Ovary (tissue), 10 donors: Measurements from ENCODE around the gene ANXA5. TPM values are rescaled to one million over a fixed set of nuclear protein-coding genes. Genes with fewer than 3 reads are reported as not detected.
A peak's percentile ranks its signal among the peaks of the same experiment; 100 is the strongest.

ENCODE experiments used
- DNase-seq, 5 donors: peaks; one replicate each; pipeline ENCODE4 v3.0.0-alpha.2; 2019 to 2020
- H3K27ac ChIP-seq, 2 donors: fragments of 200-600 bp; one replicate each; pipeline versions ENCODE4 v1.5.1 to v1.8.0; 2019 to 2022
- H3K27me3 ChIP-seq: fragments of 200-600 bp; one replicate; pipeline ENCODE4 v1.8.0; 2022
- H3K36me3 ChIP-seq: fragments of 200-600 bp; sonication (generic); one replicate; pipeline ENCODE4 v1.5.1; 2019
- H3K4me1 ChIP-seq: one replicate; pipeline ENCODE4 v1.8.1; 2013; ENCODE audit warnings: mild to moderate bottlenecking, moderate library complexity; ENCODE audit not compliant: insufficient read depth
- H3K4me3 ChIP-seq: fragments of 200-600 bp; sonication (generic); one replicate; pipeline ENCODE4 v1.5.1; 2017
- H3K9me3 ChIP-seq, 2 donors: fragments of 200-600 bp in 1 of 2; sonication (generic) in 1 of 2; one replicate each; pipeline versions ENCODE4 v1.5.1 to v1.8.1; 2013 to 2019; ENCODE audit warnings: mild to moderate bottlenecking in 1 of 2, moderate library complexity in 1 of 2
- EP300 ChIP-seq: sonication (generic); formaldehyde crosslinking; IDR thresholded peaks from one replicate; pipeline ENCODE4 v1.6.1; 2017; ENCODE audit warnings: antibody characterized with exemption
- POLR2A ChIP-seq: fragments of 450-650 bp; IDR thresholded peaks from one replicate; pipeline ENCODE4 v1.6.1; 2017; ENCODE audit warnings: antibody characterized with exemption, mild to moderate bottlenecking, moderate library complexity
- WGBS, 3 donors: extraction: QIAGEN DNeasy Blood & Tissue Kit in 1 of 3; methylation state at CpG; one replicate each; pipeline versions ENCODE4 v1.1.5 to v1.1.7; 2013 to 2017; 5-methylcytosine and 5-hydroxymethylcytosine counted together
- intact Hi-C, 4 donors: fragments of 100-400 bp; cut with DNase I; formaldehyde crosslinking; loops; one replicate each; pipeline versions ENCODE4 v1.11.0 to v1.15.1; 2022 to 2023
- long read RNA-seq, 3 donors: library from polyadenylated mRNA in 2 of 3; unstranded in 2 of 3; transcript quantifications; one replicate each; pipeline ENCODE4 v2.0.0 and lab custom pipeline, GENCODE V29; 2021 to 2026
- polyA plus RNA-seq, 2 donors: library from polyadenylated mRNA; stranded (reverse); fragments of 200-250 nt in 1 of 2; fragments of 350-450 nt in 1 of 2; fragmentation: Illumina TruSeq in 1 of 2; extraction: RNeasy Lipid Tissue Mini Kit (QIAGEN cat#74804) in 1 of 2; gene quantifications; one replicate each; pipeline ENCODE4 v1.2.3, GENCODE V29; 2013 to 2014
- total RNA-seq, 7 donors: library from RNA; depleted of rRNA in 2 of 7; stranded (reverse); fragments of >200 nt in 2 of 7; fragmentation: NEBNext Ultra II Directional in 3 of 7; extraction: Animal tissue kit (Norgen Biotek cat#: 25700) in 3 of 7; gene quantifications; one replicate each; pipeline versions ENCODE4 v1.1.0 to v1.2.4, GENCODE V29; 2016 to 2023
- TF ChIP-seq, protein P1 (sequence below), 3 donors: fragments of 450-650 bp in 2 of 3; fragments of 200-600 bp in 1 of 3; IDR thresholded peaks; one replicate each; pipeline versions ENCODE4 v1.5.1 to v1.8.0; 2016 to 2022; ENCODE audit warnings: antibody characterized with exemption in 3 of 3, mild to moderate bottlenecking in 1 of 3
- donor health status: DM: no; HTN: no; CAD: no; lungs with moderate emphysema.
- donor health status: DM: no; HTN: no; CAD: no.
- donor health status: Bipolar disorder and iron deficiency.
- donor health status: DM: yes; HTN: yes; CAD: no.
- donor health status: DM: no; HTN: no; CAD: no.
- donor health status: DM: yes; HTN: yes; CAD: no.

The ANXA5 gene
- 100 to 1,000 TPM; 130 to 296 (median 261) TPM for total RNA-seq
- 100 to 1,000 TPM; 238 to 859 TPM for polyA plus RNA-seq
- long read RNA-seq, donor 1, transcript ANXA5-207 (6 exons, 868 nt) = minor isoform, 6 of 2,431 reads
- long read RNA-seq, donor 1, transcript ANXA5-201 (13 exons, 1,762 nt) = major isoform, 2,268 of 2,431 reads
- long read RNA-seq, donor 1, partial matches to known transcripts = 67 of 2,431 reads
- long read RNA-seq, donor 1, other reads (novel, unspliced or antisense) = 89 of 2,431 reads
- long read RNA-seq, donor 2, transcript ANXA5-201 (13 exons, 1,762 nt) = major isoform, 99 of 195 reads
- long read RNA-seq, donor 2, transcript ANXA5-207 (6 exons, 868 nt) = minor isoform, 5 of 195 reads
- long read RNA-seq, donor 2, partial matches to known transcripts = 79 of 195 reads
- long read RNA-seq, donor 2, other reads (novel, unspliced or antisense) = 8 of 195 reads
- long read RNA-seq, donor 3, transcript ANXA5-201 (13 exons, 1,762 nt) = major isoform, 451 of 510 reads
- long read RNA-seq, donor 3, partial matches to known transcripts = 25 of 510 reads
- long read RNA-seq, donor 3, other reads (novel, unspliced or antisense) = 32 of 510 reads

DNA sequence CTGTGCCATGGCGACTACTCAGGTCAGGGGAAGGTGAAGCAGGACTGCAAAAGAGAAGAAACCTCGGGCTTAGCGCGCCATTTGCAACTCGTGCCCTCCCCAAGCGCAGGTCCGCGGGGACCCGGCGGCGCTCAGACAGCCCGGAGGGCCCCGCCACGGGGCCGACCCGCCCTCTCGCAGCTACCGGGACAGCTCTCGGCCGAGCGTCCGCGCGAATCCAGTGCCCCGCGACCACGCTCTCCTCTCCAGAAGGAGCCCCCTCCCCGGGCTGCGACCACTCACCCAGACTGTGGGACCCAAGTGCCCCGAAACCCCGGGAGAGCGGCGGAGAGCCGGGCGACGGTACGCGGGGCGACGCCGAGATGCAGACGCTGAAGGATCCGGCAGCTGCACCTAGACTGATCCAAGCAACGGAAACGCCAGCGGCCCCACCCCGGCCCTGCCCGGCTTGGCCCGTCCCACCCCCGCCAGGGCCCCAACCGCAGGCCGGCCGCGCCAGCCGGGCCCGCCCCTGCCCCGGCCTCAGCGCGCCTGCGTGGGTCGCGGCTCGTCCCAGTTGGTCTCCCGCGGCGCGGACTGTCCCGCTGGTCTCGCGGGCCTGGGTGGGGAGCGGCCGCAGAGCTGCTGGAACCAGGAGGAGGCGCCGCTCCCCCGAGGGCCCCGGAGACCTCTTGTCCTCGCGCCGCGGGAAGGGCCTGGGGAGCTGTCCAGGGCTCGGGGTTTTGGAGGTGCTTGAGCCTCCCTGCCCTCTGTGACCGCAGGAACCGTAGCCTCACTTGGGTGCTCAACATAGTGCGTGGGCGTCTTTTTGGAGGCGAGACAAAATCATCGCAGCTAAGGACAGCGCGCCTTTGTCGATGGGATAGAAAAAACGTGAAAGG lies at the start of gene ANXA5:
Gene ANXA5 (minus strand): TSS at position 400 of the 881 bp plus-strand sequence. CDS start 391 bp downstream, at position 9.
- Histone ChIP-seq H3K36me3 (no peaks in the 10 kb centered on the region), H3K27me3 (no peaks in the 10 kb centered on the region), H3K27ac (peak within 1 kb of the TSS; percentile 92 to 96), H3K4me3 (peak within 1 kb of the TSS; percentile 78), H3K4me1 (peaks cover 9% of the 10 kb centered on the region), H3K9me3 (no peaks in the 10 kb centered on the region)
- TF ChIP-seq POLR2A (peak; percentile 71), EP300 (no peak)
- TF ChIP-seq, protein P1, sequence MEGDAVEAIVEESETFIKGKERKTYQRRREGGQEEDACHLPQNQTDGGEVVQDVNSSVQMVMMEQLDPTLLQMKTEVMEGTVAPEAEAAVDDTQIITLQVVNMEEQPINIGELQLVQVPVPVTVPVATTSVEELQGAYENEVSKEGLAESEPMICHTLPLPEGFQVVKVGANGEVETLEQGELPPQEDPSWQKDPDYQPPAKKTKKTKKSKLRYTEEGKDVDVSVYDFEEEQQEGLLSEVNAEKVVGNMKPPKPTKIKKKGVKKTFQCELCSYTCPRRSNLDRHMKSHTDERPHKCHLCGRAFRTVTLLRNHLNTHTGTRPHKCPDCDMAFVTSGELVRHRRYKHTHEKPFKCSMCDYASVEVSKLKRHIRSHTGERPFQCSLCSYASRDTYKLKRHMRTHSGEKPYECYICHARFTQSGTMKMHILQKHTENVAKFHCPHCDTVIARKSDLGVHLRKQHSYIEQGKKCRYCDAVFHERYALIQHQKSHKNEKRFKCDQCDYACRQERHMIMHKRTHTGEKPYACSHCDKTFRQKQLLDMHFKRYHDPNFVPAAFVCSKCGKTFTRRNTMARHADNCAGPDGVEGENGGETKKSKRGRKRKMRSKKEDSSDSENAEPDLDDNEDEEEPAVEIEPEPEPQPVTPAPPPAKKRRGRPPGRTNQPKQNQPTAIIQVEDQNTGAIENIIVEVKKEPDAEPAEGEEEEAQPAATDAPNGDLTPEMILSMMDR (IDR thresholded peaks at IDR 0.05) = peak in 2 of 3 donors; percentile 46 to 49
- WGBS, 3 donors = 0 to 1% (median 0%) methylated on average over 47 to 91 of the region's 91 CpGs
- DNase-seq = peak; percentile 88 to 94 (median 90)
- intact Hi-C loops = loop anchor here in 1 of 4 donors (5.0 kb wide), 1 partner anchor 175 kb away; the partner anchor contains the start of gene BBS7

DNA sequence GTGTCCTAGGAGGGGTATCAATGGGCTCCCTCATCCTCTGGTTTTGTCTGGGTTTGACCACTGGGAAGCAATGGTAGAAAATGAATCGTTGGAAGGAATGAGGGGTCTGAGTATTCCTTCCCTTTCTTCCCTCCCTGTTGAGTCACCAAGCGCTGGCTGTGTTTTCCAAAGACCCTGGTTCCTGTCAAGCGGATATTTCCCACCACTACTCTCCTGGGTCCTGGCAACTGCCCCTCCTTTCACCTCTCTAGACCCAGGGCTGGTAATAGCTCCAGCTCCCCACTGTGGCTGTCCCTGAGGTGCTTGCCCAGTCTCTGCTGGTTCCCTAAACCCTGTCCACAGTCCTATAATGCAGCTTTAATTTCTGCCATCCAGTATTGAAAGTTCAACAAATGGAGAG lies 46.0 kb upstream of the ANXA5 start:
- WGBS, 3 donors = 81 to 83% (median 82%) methylated on average over 3 of the region's 3 CpGs
- intact Hi-C loops = no loop called here

DNA sequence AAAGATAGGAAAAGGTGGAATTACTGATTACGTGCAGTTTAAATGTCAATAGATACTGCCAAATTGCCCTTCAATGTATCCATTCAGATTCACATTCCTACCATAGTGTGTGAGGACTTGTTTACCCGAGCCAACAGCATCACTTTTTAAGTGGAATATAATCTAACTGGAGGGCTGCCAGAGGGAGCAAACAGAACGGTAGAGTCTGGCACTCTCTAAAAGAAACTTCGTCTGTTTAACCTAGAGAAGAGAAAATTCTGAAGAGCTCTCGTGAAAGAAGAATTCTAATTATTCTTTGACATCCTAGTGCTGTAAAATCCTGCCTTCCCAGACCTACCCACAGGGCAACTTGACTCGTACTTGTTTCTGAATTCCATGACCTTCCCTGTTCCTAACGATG lies 45.0 kb upstream of the ANXA5 start:
- Histone ChIP-seq H3K4me1 (no peaks in the 10 kb centered on the region), H3K36me3 (no peaks in the 10 kb centered on the region), H3K27ac (no peak overlapping the region), H3K27me3 (no peaks in the 10 kb centered on the region), H3K9me3 (no peaks in the 10 kb centered on the region), H3K4me3 (no peak overlapping the region)
- TF ChIP-seq, protein P1 (IDR thresholded peaks at IDR 0.05) = no peak
- TF ChIP-seq POLR2A (no peak), EP300 (no peak)
- DNase-seq = no peak
- intact Hi-C loops = no loop called here
- WGBS, 3 donors = 7 to 20% (median 11%) methylated on average over 7 of the region's 7 CpGs

More for the DNA sequence above, 46.0 kb upstream of the ANXA5 start:
- Histone ChIP-seq H3K4me3 (no peak overlapping the region), H3K27ac (no peak overlapping the region), H3K27me3 (no peaks in the 10 kb centered on the region), H3K4me1 (no peaks in the 10 kb centered on the region), H3K36me3 (no peaks in the 10 kb centered on the region), H3K9me3 (no peaks in the 10 kb centered on the region)
- no peak for DNase-seq
- TF ChIP-seq, protein P1 (IDR thresholded peaks at IDR 0.05) = no peak
- no peak for TF ChIP-seq EP300
- TF ChIP-seq POLR2A = no peak

DNA sequence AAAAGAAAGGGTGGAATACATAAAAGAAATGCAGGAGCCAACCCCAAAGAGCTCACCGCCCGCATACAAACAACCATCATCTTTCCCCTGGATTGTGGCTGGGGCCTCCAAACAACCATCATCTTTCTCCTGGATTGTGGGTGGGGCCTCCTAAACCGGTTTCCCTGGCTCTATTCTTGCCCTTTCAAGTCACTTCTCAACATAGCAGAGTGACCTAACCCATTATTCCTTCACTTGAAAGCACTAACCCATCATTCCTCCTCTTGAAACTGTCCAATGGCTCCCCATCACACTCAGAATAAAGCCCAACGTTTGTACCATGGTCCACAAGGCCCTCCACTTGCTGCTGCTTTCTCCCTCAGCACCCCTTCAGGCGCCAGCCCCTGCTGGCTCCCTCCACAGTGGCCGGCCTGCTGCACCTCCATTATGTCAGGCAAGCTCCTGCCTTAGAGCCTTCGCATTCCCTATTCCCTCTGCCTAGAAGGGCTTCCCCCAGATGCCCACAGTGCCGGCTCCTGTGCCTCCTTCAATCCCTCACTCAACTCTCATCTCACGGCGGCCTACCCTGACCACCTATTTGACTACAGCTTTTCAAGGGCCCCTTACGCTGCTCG lies 44.1 kb upstream of the ANXA5 start:
- intact Hi-C loops = no loop called here
- Histone ChIP-seq H3K36me3 (no peaks in the 10 kb centered on the region), H3K27me3 (no peaks in the 10 kb centered on the region), H3K9me3 (no peaks in the 10 kb centered on the region), H3K27ac (no peak overlapping the region), H3K4me3 (no peak overlapping the region), H3K4me1 (no peaks in the 10 kb centered on the region)
- no peak for TF ChIP-seq EP300
- no peak for TF ChIP-seq POLR2A
- TF ChIP-seq, protein P1 (IDR thresholded peaks at IDR 0.05) = no peak
- no peak for DNase-seq
- WGBS, 3 donors = 87 to 90% (median 88%) methylated on average over 12 of the region's 12 CpGs
